Umbilical cord (tissue), 2 donors: ENCODE measurements around the gene SMPDL3B. TPM values are rescaled to one million over a fixed set of nuclear protein-coding genes. Genes with fewer than 3 reads are reported as not detected.

Source experiments
- DNase-seq: peaks from one replicate; pipeline ENCODE4 v3.0.0-alpha.2; 2015; ENCODE audit warnings: low spot score
- total RNA-seq: library from RNA; depleted of rRNA; stranded (reverse); fragments of >200 nt; gene quantifications from one replicate; pipeline ENCODE4 v1.2.3, GENCODE V29; 2014; ENCODE audit warnings: low replicate concordance; ENCODE audit not compliant: insufficient read depth

The SMPDL3B gene
- 1.2 TPM for total RNA-seq

- DNase-seq, result no peak
Observed at GRCh38 chr1:27934818-27935549, at the start of gene SMPDL3B. Gene SMPDL3B (plus strand): TSS chr1:27935000. CDS start chr1:27935184, 184 bp downstream.

DNA sequence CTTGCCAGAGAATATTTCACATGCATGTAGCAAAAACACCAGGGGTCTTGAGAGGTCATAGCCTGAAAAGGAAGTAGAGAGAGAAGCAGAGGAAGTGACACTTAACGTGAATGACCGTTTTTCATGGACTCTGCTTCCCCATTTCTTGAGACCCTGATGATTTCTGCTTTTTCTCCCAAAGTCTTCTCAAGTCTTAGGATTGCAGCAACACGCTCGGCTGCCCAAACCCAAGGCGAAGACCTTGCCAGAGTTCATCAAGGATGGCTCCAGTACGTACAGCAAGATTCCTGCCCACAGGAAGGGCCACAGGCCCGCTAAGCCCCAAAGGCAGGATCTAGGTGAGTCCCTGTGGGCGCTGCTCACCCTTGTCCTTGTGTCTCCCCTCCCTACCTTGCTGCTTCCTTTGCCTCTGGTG is 49.7 kb upstream of the SMPDL3B start:
- DNase-seq, result peak; percentile 20

DNA sequence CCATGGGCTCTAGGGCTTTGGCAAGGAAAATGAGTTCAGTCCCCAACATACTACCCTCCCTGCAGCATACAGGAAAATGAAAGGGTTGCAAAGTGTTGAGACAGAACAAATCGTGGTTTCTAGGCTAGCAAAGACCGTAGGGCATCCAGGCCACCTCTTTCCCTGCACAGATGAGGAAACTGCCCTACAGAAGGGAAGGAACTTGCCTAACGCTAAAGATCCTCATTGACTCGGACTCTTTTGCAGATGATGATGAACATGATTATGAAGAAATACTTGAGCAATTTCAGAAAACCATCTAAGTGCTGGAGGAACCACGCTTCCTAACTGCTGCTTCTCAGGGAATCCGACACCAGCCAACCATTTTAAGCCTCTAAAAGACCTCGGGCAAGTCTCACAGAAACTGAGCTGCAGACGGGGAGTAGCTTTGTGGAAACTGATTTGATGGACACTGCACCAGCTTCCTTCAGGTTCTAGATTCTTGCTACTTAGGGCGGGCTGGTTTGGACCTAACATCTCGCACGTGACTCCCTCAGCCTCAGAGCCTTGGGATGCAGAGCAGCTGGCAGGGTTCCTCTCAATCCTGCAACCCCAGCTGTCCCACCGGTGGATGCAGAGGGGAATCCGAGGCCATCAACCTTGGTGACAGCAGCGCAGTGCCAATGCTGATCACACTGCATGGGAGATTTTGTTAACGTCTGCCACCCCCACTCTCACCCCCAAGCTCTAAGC is 49.0 kb upstream of the SMPDL3B start:
- no peak for DNase-seq

GRCh38 chr1:27886353-27886679 is 48.5 kb upstream of the SMPDL3B start:
- DNase-seq, result no peak

DNA sequence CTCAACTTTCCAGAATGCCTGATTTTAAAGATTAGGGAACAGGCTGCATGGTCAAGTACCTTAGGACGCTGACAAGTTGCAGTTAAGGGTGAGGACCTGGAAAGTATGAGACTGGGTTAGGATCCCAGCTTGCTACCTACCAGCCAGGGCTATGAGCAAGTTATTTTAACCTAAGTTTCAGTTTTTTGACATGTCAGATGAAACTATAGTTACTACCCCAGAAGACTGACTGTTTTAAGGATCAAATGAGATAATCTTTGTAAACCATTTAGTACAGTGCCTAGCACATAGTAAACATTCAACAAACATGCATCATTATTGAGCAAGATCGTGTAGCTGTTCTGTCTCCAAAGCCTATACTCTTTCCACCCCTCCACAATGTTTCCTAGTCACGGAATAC is 48.1 kb upstream of the SMPDL3B start:
- no peak for DNase-seq

GRCh38 chr1:27887215-27888021 is 47.4 kb upstream of the SMPDL3B start:
- no peak for DNase-seq

DNA sequence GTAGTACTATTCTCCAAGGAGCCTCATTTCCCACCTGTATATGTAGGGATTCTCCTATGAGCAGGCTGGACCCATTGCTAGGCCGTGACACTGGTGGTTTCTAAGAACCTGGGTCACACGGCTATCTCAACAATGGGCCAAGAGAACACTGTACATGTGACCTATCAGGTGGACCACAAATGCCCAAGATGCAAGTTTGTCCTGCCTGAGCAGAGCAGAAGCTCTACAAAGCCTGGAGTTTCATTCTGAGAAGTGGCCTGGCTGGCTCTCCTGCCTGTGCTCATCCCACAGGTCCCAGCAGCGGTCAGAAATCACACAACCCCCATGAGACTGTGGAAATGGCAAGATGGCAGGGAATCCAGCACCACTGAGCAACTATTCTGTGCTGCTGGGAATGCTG is 45.3 kb upstream of the SMPDL3B start:
- no peak for DNase-seq

GRCh38 chr1:27891196-27891889 is 43.5 kb upstream of the SMPDL3B start:
- peak; percentile 29 for DNase-seq

DNA sequence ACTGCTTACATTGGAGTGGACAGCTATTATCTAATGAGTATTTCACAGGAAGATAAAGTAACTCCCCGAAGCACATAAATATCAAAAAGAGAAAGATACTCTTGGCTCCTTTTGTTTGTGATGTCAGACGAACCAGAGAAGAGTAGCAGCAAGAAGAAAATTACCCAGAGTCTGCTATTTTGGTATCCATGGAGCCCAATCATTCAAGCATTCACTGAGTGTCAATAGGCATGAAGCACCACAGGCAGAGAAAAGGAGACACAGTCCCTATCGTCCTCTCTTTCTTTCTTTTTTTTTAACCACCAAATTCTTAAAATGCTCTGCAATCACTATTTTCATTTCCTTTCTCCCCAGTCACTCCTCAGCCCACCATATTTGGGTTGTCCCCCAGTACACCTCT is 40.3 kb upstream of the SMPDL3B start:
- DNase-seq, result no peak

DNA sequence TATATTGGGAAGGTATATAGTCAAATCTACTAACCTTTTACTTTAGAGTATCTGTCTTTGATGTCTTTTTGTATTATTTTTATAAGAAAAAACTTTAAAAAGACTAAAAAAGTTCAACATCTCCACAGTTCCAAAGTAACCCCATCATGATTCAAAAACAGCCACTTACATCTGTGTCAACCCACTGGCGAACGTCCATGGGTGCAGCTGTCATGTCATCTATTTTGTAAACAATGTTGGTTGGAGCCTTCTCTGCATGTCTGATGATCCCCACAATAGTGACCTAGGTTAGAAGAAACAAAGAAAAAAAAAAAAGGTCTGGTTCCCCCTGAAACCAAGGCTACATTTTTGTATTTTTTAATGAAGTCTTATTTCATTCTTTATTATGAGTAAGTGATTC is 28.0 kb upstream of the SMPDL3B start:
- DNase-seq, result no peak

GRCh38 chr1:27912429-27912828 is 22.4 kb upstream of the SMPDL3B start:
- no peak for DNase-seq

DNA sequence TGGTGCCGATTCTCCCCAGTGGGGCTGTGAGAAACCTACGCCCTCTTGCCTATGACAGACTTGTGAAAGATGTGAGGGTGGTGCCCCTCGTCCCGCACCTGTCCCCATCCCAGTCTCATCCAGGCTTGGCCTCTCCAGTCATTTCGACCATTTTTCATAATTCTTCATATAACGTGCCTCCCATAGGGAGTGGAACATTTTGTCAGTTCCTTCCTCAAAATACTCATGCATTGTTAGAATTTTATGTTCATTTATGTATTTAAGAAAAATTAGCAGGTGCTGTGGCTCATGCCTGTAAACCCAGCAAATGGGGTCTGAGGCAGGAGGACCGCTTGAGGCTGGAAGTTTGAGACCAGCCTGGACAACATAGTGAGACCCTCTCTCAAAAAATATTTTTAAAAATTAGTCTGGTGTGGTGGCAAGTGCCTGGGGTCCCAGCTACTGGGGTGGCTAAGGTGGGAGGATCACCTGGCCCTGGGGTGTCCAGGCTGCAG is 19.7 kb upstream of the SMPDL3B start:
- no peak for DNase-seq

DNA sequence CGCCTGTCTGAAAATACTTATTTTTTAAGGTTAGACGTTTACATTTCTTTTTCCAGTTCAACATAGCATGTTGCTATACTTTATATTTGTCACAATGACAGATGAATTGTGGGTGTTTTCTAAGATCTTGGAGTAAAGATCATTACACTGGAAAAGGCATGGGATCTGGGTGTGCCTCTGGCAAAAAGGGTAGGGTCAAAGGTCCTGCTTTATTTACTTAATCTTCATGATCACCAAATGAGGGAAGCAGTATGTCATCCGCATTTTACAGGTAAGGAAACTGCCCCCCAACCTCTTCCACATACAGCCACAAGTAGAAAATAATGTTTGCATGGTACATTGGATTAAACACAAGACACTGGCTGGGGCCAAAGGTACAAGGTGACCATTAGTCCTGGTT is 12.5 kb upstream of the SMPDL3B start:
- no peak for DNase-seq

GRCh38 chr1:27928216-27928954 is 6.4 kb upstream of the SMPDL3B start:
- no peak for DNase-seq

GRCh38 chr1:27931184-27931583 is 3.6 kb upstream of the SMPDL3B start:
- DNase-seq, result no peak

GRCh38 chr1:27931759-27932158 is 3.0 kb upstream of the SMPDL3B start:
- DNase-seq, result no peak

- no peak for DNase-seq
Observed at GRCh38 chr1:27935721-27936120, 921 bp downstream of the SMPDL3B start.

- DNase-seq, result no peak
Observed at GRCh38 chr1:27936370-27936769, 1.6 kb downstream of the SMPDL3B start.

DNA sequence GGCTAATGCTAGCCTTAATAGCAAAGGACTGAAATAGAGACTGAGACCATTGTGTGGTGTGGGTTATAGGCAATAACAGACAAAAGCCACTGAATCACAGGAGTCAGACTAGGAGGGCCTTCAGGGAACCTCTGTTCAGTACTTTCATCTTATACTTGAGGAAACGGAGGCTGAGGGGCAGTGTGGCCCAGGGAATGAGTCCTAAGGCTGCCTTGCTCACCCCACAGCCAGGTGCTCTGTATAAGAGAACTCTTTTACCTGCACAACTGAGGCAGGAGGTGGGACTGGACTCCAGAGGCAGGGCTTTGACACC is 2.7 kb downstream of the SMPDL3B start:
- DNase-seq, result no peak

DNA sequence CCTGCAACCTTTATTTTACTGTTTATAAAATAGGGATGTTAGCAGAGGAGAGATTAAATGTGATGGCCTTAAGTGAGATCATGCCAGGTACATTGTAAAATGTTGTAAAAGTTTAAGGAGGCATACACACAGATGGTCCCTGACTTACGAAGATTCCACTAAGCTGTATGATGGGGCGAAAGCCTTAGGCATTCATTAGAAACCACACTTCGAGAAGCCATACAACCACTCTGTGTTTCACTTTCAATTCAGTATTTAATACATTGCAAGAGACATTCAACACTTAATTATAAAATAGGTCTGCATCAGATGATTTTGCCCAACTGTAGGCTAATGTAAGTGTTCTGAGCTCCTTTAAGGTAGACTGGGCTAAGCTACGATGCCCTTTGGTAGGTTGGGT is 3.7 kb downstream of the SMPDL3B start:
- DNase-seq, result no peak

DNA sequence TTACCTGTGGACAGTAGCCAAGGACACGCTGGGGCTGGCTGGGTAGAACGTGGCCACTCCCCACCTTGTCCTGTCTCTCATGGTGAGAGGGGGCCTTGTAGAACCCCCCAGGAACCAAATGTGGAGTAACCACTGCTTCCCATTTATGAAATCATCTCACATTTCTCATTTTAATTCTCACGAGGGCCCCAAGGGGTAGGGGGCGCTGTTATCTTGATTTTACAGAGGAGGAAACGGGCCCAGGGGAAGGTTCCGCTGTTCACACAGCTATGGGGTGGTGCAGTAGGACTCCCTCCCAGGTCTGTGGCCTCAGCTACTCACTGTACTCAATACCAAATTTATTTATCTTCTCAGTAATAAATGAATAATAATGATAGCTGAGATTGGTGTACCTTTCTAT is 5.5 kb downstream of the SMPDL3B start:
- DNase-seq, result no peak
